Body of pancreas (tissue), 4 donors: Measurements from ENCODE around the gene PGRMC1. TPM values are rescaled to one million over a fixed set of nuclear protein-coding genes. Genes with fewer than 3 reads are reported as not detected.
"Not testable (repeated sequence)": the region's sequence is repeated elsewhere in the genome, so short reads cannot be mapped to it uniquely, and the experiment has no call there.

Experiments
- ATAC-seq: fragments of 150-250 bp; one replicate; pipeline ENCODE4 v1.9.1; 2016
- DNase-seq, 4 donors: peaks; one replicate each; pipeline ENCODE4 v3.0.0-alpha.2; 2019
- H3K27ac ChIP-seq, 4 donors: fragments of 200-600 bp; sonication (generic); 1 replicate in 3 of 4; 2 replicates in 1 of 4; pipeline versions ENCODE4 v1.5.1 to v1.6.1; 2016 to 2019; ENCODE audit warnings: mild to moderate bottlenecking in 1 of 4, mixed read lengths in 1 of 4, moderate library complexity in 1 of 4
- H3K27me3 ChIP-seq, 2 donors: fragments of 200-600 bp; sonication (generic); one replicate each; pipeline ENCODE4 v1.6.0; 2016; ENCODE audit warnings: mild to moderate bottlenecking in 1 of 2
- H3K36me3 ChIP-seq, 2 donors: fragments of 200-600 bp; sonication (generic); replicated peaks in 1 of 2; 2 replicates each; pipeline ENCODE4 v1.5.1; 2016; ENCODE audit warnings: low read depth in 2 of 2; ENCODE audit not compliant: insufficient read depth in 1 of 2
- H3K4me1 ChIP-seq: fragments of 200-600 bp; sonication (generic); one replicate; pipeline ENCODE4 v1.6.0; 2016
- H3K4me3 ChIP-seq, 2 donors: fragments of 200-600 bp; sonication (generic); 1 replicate in 1 of 2; 2 replicates in 1 of 2; pipeline ENCODE4 v1.5.1; 2016 to 2019
- H3K9me3 ChIP-seq, 3 donors: fragments of 200-600 bp; sonication (generic); 1 replicate in 2 of 3; 2 replicates in 1 of 3; pipeline ENCODE4 v1.5.1; 2016
- POLR2A ChIP-seq, 3 donors: fragments of 450-650 bp; IDR thresholded peaks; one replicate each; pipeline ENCODE4 v1.6.1; 2016; ENCODE audit warnings: antibody characterized with exemption in 3 of 3, mild to moderate bottlenecking in 2 of 3
- WGBS, 2 donors: methylation state at CpG; one replicate each; pipeline ENCODE4 v1.1.5; 2017; 5-methylcytosine and 5-hydroxymethylcytosine counted together
- intact Hi-C: fragments of 100-400 bp; cut with DNase I; formaldehyde crosslinking; loops from one replicate; pipeline ENCODE4 v1.15.1; 2023
- total RNA-seq, 2 donors: library from RNA; depleted of rRNA; stranded (reverse); fragments of >200 nt; gene quantifications; one replicate each; pipeline ENCODE4 v1.1.0, GENCODE V29; 2016
- TF ChIP-seq, protein P1 (sequence below), 7 experiments: fragments of 450-650 bp in 4 of 7; fragments of 200-600 bp in 3 of 7; sonication (generic) in 3 of 7; IDR thresholded peaks; one replicate each; pipeline ENCODE4 v1.5.1; 2016 to 2019; ENCODE audit warnings: antibody characterized with exemption in 7 of 7

PGRMC1 gene
- total RNA-seq, 2 donors from 2014 or later: 42.5 to 45.8 TPM

DNA sequence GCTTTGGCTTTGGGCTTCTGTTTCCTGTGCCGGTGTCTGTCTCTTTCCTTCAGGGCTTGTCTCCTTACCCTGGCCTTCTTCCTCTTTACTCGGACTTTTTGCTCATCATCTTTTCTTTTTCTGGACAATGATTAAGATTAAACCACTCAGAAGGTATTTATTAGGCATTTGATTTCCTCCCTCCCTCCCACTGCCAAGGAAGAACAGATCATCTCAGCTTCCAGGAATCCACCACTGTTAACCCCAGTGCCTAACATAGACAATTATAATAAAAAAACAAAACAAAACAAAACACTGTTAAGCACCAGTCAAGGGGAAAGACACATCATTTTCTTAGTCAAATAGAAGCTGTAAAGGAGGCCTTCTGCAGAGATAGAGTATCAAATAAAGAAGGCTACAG is 16.6 kb downstream of the PGRMC1 start:
- intact Hi-C loops: no loop called here
- Histone ChIP-seq H3K36me3 (no peaks in the 10 kb centered on the region), H3K9me3 (no peaks in the 10 kb centered on the region), H3K4me3 (no peak overlapping the region), H3K4me1 (no peaks in the 10 kb centered on the region), H3K27me3 (no peaks in the 10 kb centered on the region), H3K27ac (no peak overlapping the region)
- 60 to 77% methylated on average over 2 of the region's 2 CpGs for WGBS, 2 donors
- no peak for DNase-seq
- no peak for TF ChIP-seq POLR2A (IDR thresholded peaks at IDR 0.05)
- TF ChIP-seq, protein P1, sequence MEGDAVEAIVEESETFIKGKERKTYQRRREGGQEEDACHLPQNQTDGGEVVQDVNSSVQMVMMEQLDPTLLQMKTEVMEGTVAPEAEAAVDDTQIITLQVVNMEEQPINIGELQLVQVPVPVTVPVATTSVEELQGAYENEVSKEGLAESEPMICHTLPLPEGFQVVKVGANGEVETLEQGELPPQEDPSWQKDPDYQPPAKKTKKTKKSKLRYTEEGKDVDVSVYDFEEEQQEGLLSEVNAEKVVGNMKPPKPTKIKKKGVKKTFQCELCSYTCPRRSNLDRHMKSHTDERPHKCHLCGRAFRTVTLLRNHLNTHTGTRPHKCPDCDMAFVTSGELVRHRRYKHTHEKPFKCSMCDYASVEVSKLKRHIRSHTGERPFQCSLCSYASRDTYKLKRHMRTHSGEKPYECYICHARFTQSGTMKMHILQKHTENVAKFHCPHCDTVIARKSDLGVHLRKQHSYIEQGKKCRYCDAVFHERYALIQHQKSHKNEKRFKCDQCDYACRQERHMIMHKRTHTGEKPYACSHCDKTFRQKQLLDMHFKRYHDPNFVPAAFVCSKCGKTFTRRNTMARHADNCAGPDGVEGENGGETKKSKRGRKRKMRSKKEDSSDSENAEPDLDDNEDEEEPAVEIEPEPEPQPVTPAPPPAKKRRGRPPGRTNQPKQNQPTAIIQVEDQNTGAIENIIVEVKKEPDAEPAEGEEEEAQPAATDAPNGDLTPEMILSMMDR (IDR thresholded peaks at IDR 0.05): no peak
- no peak for ATAC-seq

DNA sequence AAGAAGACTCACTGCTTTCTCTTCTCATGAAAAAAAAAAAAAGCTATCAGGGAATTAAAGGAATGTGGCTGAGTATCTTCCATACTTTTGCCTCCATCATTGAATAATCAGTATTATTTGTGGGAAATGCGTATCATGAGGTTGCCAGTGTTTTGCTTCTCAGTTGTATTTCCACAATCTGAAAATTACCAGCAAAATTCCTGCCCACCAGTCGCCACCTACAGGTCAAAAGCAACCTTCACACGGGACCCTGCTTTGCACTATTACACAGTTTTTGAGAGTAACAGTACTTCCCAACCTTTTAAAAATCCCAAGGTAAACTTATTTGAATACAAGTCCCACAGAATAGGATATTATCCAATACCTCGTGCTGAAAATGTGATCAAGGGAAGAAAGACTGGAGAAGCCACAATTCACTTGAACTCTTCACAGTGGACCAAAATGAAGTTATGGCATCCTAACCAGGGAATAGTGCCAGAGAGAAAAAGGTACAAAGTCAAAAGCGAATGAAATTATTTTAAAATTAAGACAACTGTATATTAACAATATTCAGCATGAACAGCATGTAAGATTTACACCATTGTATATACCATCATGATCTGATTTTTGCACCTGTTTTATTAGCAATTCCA is 30.4 kb downstream of the PGRMC1 start:
- ATAC-seq: no peak
- H3K27me3 ChIP-seq: no peaks in the 10 kb centered on the region
- WGBS, 2 donors: 6 to 10% methylated on average over 5 of the region's 5 CpGs
- H3K36me3 ChIP-seq: no peaks in the 10 kb centered on the region
- no peak for TF ChIP-seq POLR2A (IDR thresholded peaks at IDR 0.05)
- TF ChIP-seq, protein P1 (IDR thresholded peaks at IDR 0.05): peak; percentile 22 to 60 (median 47)
- intact Hi-C loops: no loop called here
- no peak overlapping the region for H3K4me3 ChIP-seq
- DNase-seq: peak in 3 of 4 donors; percentile 3 to 39 (median 11)
- no peak overlapping the region for H3K27ac ChIP-seq
- no peaks in the 10 kb centered on the region for H3K4me1 ChIP-seq
- no peaks in the 10 kb centered on the region for H3K9me3 ChIP-seq

DNA sequence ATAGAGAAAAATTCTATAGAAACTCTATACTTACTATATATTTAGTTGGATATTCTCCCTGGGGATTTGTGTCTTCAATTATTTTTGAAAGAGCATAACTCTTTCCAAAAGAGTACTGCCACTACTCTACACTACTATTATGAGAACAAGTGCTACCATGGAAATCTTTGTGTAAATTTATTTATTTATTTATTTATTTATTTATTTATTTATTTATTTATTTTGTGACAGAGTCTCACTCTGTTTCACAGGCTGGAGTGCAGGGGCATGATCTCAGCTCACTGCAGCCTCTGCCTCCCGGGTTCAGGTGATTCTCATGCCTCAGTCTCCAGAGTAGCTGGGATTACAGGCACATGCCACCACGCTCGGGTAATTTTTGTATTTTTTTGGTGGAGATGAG is 31.0 kb downstream of the PGRMC1 start:
- H3K27me3 ChIP-seq, intact Hi-C loops, ATAC-seq: not testable (repeated sequence)

DNA sequence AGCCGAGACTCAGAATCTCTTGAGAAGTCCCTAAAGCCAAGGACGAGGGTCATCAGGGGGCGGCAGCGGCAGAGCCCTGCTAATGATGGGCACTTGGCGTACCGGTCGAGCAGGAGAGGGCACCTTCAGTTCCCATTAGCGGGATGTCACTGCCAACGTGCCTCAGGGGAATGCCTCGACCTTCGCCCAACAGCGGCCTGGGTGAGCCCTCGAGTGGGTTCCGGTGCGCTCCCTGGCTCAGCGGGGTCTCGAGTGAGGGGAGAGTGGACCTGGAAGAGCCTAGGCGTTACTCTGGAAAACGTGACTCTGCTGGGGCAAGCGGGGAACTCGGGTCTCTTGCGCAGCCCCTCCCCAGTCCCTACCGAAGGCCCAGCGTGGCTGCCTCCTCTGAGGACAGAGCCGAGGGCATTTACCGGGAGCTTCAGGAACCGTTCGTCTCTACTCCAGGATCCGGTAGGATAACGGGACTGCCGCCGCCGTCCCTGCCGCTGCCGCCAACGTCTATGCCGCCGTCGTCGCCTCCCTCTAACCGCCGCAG is 36.9 kb downstream of the PGRMC1 start:
- 82 to 100% methylated on average over 1 to 7 of the region's 42 CpGs for WGBS, 2 donors
- TF ChIP-seq POLR2A (IDR thresholded peaks at IDR 0.05): no peak
- TF ChIP-seq, protein P1 (IDR thresholded peaks at IDR 0.05): no peak
- Histone ChIP-seq H3K4me1 (no peaks in the 10 kb centered on the region), H3K4me3 (no peak overlapping the region), H3K27ac (no peak overlapping the region), H3K9me3 (no peaks in the 10 kb centered on the region), H3K36me3 (no peaks in the 10 kb centered on the region), H3K27me3 (no peaks in the 10 kb centered on the region)
- DNase-seq (no peak), ATAC-seq (no peak)
- intact Hi-C loops: no loop called here

More for the DNA sequence above, 31.0 kb downstream of the PGRMC1 start:
- not testable (repeated sequence) for H3K36me3 ChIP-seq, H3K9me3 ChIP-seq, H3K4me3 ChIP-seq, H3K27ac ChIP-seq, DNase-seq, H3K4me1 ChIP-seq
- WGBS, 2 donors: 67 to 88% methylated on average over 1 to 3 of the region's 3 CpGs

DNA sequence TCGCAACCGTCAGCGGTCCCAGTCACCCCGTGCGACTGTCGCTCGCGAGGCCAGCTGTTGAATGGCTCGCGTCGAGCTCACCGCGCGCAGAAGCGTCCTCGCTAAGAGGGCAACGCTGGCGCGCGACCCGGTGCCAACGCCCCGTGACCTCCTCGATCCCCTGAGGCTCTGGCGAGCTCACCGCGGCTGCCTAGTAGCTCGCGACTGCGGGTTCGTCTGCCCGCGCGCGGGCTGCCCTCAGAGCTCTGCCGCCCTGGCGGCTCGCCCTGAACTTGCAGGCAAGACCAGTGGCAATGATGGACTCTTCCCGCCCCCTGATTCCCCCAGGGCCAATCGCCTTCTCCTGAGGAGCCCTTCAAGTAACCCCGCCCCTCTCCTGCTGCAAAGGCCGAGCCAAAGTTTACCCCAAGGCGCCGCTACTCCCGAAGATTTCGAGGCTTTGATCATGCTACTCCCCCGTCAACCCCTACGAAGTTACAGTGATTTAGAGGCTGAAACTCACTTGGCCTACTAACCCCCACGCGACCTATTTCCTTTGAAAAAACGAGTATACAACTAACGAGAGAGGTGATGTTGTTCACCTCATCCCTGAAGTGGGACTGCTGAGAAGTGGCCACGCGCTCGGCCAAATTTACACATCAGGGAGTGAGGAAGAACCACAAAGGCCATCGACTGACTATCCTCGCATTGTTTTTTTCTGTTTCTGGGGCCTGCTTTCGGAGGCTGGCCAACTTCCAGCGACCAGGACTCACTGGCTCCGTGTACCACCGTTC is 37.5 kb downstream of the PGRMC1 start:
- TF ChIP-seq, protein P1 (IDR thresholded peaks at IDR 0.05): peak in 3 of 7 experiments; percentile 9 to 21 (median 15)
- no peak for TF ChIP-seq POLR2A (IDR thresholded peaks at IDR 0.05)
- Histone ChIP-seq H3K36me3 (no peaks in the 10 kb centered on the region), H3K4me3 (no peak overlapping the region), H3K27ac (no peak overlapping the region), H3K4me1 (no peaks in the 10 kb centered on the region), H3K27me3 (no peaks in the 10 kb centered on the region), H3K9me3 (no peaks in the 10 kb centered on the region)
- intact Hi-C loops: no loop called here
- ATAC-seq (no peak), DNase-seq (peak; percentile 15 to 43 (median 32))
- 1 to 14% methylated on average over 8 to 16 of the region's 61 CpGs for WGBS, 2 donors

DNA sequence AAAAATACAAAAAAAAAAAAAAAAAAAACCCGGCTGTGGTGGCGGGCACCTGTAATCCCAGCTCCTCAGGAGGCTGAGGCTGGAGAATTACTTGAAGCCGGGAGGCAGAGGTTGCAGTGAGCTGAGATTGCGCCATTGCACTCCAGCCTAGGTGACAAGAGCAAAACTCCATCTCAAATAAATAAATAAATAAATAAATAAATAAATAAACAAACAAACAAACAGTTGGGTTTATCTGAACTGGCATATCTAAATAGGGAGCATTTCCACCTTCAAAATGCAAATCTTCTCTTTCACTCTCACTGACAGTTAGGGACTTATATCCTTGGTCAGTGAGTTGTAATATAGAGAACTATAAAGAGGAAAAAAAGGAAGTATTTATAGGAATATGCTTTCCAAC is 46.3 kb downstream of the PGRMC1 start:
- DNase-seq, H3K36me3 ChIP-seq, ATAC-seq, H3K9me3 ChIP-seq, H3K27ac ChIP-seq, H3K4me3 ChIP-seq, intact Hi-C loops, H3K27me3 ChIP-seq, H3K4me1 ChIP-seq: not testable (repeated sequence)
- WGBS, 2 donors: 93 to 95% methylated on average over 2 to 4 of the region's 4 CpGs
